ENCODE measurements around the gene ZNF30. TPM values are rescaled to one million over a fixed set of nuclear protein-coding genes. Genes with fewer than 3 reads are reported as not detected.
"Not testable (repeated sequence)": the region's sequence is repeated elsewhere in the genome, so short reads cannot be mapped to it uniquely, and the experiment has no call there.

ZNF30 gene
- total RNA-seq, 3 donors from 2014 or later = 4.7 to 6.1 (median 4.8) TPM

- H3K9me3 Mint-ChIP-seq = peaks cover 27% of the 10 kb centered on the region
- ATAC-seq; H3K27me3 Mint-ChIP-seq (ENCODE audit: low read depth); DNase-seq: not testable (repeated sequence)
- H3K36me3 Mint-ChIP-seq (ENCODE audit: insufficient read depth) = peaks cover 23% of the 10 kb centered on the region
- H3K4me1 Mint-ChIP-seq (ENCODE audit: low read depth) = peaks cover 25% of the 10 kb centered on the region
- H3K4me3 Mint-ChIP-seq = peak overlapping the region; percentile 79
These were observed 38.8 kb downstream of the ZNF30 start for GRCh38 chr19:34965505-34965904.

DNA sequence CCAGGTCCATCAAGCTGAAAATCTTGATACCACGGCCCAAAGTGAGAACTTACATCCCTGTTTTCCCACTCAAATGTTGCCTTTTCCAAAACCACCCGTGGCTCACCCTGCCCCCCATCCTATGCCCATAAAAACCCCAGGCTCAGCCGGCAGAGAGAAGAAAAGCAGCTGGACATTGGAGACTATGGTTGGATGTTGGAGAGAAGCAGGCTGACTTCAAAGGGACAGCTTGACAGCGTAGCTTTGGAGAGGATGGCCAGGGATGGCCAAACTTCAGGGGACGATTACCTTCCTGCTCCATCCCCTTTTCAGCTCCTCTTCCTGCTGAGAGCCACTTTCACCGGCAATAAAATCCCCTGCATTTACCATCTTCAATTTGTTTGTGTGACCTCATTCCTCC is 40.8 kb downstream of the ZNF30 start:
- Mint-ChIP-seq H3K4me1 (ENCODE audit: low read depth) (peaks cover 11% of the 10 kb centered on the region), H3K4me3 (no peak overlapping the region), H3K27me3 (ENCODE audit: low read depth) (no peaks in the 10 kb centered on the region), H3K36me3 (ENCODE audit: insufficient read depth) (peaks cover 4% of the 10 kb centered on the region), H3K9me3 (peaks cover 11% of the 10 kb centered on the region)
- ATAC-seq (no peak), DNase-seq (no peak)

DNA sequence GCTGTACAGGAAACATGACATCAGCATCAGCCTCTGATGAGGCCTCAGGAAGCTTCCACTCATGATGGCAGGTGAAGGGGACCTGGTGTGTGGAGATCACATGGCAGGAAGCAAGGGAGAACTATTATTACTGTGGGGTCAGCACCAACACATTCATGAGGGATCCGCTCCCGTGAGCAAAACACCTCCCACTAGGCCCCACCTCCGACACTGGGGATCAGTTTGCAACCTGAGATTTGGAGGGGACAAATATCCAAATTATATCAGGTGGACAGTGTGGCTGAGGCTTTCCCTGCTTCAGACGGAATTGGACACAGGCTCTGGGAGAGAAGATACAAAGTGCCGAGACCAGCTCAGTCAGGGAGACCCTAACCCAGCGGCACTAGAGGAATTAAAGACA is 43.0 kb downstream of the ZNF30 start:
- no peaks in the 10 kb centered on the region for H3K27me3 Mint-ChIP-seq (ENCODE audit: low read depth)
- peaks cover 4% of the 10 kb centered on the region for H3K9me3 Mint-ChIP-seq
- H3K4me3 Mint-ChIP-seq = no peak overlapping the region
- ATAC-seq (no peak), DNase-seq (no peak)
- peaks cover 14% of the 10 kb centered on the region for H3K4me1 Mint-ChIP-seq (ENCODE audit: low read depth)
- H3K36me3 Mint-ChIP-seq (ENCODE audit: insufficient read depth) = no peaks in the 10 kb centered on the region

GRCh38 chr19:34970185-34970780 is 43.6 kb downstream of the ZNF30 start:
- H3K27me3 Mint-ChIP-seq (ENCODE audit: low read depth); H3K36me3 Mint-ChIP-seq (ENCODE audit: insufficient read depth); H3K9me3 Mint-ChIP-seq; DNase-seq; H3K4me3 Mint-ChIP-seq; ATAC-seq: not testable (repeated sequence)
- H3K4me1 Mint-ChIP-seq (ENCODE audit: low read depth) = peaks cover 19% of the 10 kb centered on the region

DNA sequence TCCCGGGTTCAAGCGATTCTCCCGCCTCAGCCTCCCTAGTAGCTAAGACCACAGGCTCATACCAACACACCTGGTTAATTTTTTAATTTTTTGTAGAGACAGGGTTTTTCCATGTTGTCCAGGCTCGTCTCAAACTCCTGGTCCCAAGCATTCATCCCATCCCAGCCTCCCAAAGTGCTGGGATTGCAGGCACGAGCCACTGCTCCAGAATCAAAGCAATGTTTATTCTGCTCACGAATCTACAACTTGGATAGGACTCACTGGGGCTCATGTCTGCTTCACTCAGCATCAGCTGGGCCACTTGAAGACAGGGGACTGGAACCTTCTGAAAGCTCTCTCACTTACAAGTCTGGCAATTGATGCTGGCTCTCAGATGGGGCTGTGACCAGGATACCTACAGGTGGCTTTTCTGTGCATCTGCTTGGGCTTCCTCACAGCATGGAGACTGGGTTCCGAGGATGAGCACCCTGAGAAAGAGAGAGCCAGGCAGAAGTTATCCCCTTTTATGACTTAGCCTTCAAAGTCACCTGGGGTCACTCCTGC is 45.5 kb downstream of the ZNF30 start:
- Mint-ChIP-seq H3K9me3 (no peaks in the 10 kb centered on the region), H3K36me3 (ENCODE audit: insufficient read depth) (no peaks in the 10 kb centered on the region), H3K4me1 (ENCODE audit: low read depth) (peaks cover 19% of the 10 kb centered on the region), H3K27me3 (ENCODE audit: low read depth) (no peaks in the 10 kb centered on the region), H3K4me3 (no peak overlapping the region)
- ATAC-seq (no peak), DNase-seq (no peak)

DNA sequence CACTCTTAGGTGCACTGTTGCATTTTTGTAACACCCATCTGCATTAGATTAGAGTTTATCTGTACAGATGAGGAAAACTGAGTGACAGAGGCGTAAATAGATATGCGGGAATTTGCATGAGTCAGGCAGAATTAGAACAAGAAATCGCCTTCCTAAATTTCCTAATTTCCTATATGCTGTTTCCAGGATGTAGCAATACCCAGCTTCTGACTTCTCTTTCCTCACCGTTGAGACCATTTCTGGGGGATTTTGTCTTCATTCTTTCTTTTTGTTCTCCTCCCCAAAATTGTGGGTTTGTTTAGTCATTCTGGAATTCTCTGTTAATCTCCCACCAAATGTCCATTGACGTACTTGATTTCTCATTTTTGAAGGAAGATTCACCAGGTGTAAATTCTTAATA is 47.9 kb downstream of the ZNF30 start:
- Mint-ChIP-seq H3K27me3 (ENCODE audit: low read depth) (no peaks in the 10 kb centered on the region), H3K9me3 (no peaks in the 10 kb centered on the region), H3K4me3 (no peak overlapping the region), H3K4me1 (ENCODE audit: low read depth) (peaks cover 19% of the 10 kb centered on the region), H3K36me3 (ENCODE audit: insufficient read depth) (no peaks in the 10 kb centered on the region)
- no peak for DNase-seq
- no peak for ATAC-seq

DNA sequence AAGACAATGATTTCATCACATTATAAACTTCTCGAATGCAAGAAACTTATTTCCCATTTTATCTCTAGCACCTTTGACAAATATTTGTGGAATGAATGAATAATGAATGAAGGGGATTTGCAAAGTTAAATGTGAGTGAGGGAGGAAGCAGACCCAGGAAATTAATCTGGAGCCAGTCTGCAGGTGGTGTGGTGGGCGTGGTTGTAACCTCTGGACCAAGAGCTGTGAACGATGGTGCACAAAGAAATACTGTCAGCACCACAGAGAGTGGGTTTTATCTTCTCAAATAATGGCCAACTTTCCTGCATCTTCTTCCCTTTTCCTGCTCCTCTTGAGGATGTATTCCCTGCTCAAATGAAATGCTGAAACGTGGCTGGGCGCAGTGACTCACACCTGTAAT is 48.4 kb downstream of the ZNF30 start:
- H3K4me3 Mint-ChIP-seq = no peak overlapping the region
- no peaks in the 10 kb centered on the region for H3K27me3 Mint-ChIP-seq (ENCODE audit: low read depth)
- peaks cover 19% of the 10 kb centered on the region for H3K4me1 Mint-ChIP-seq (ENCODE audit: low read depth)
- H3K9me3 Mint-ChIP-seq = no peaks in the 10 kb centered on the region
- no peaks in the 10 kb centered on the region for H3K36me3 Mint-ChIP-seq (ENCODE audit: insufficient read depth)
- ATAC-seq (no peak), DNase-seq (no peak)

DNA sequence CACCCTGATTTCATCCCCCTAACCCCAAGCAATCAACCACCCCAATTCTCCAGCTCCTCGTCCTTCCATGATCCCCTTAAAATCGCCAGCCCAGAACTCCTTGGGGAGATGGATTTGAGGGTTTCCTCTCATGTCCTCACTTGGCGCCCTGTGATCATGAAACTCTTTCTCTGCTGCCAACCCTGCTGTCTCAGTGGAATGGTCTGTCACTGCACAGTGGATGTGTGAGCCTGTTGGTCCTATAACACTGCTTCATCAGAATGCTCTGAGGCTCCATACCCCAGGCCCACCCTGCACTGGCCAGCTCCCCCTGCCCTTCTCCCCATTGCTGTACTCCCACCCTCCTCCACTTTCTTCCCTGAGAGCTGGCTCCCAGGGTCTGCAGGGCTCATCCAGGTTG is 49.9 kb downstream of the ZNF30 start:
- ATAC-seq = no peak
- H3K4me1 Mint-ChIP-seq (ENCODE audit: low read depth) = peaks cover 19% of the 10 kb centered on the region
- no peak for DNase-seq
- H3K4me3 Mint-ChIP-seq = no peak overlapping the region
- no peaks in the 10 kb centered on the region for H3K36me3 Mint-ChIP-seq (ENCODE audit: insufficient read depth)
- H3K9me3 Mint-ChIP-seq = no peaks in the 10 kb centered on the region
- no peaks in the 10 kb centered on the region for H3K27me3 Mint-ChIP-seq (ENCODE audit: low read depth)

GRCh38 chr19:34979819-34980640 is 53.3 kb downstream of the ZNF30 start:
- no peaks in the 10 kb centered on the region for H3K27me3 Mint-ChIP-seq (ENCODE audit: low read depth)
- peaks cover 5% of the 10 kb centered on the region for H3K4me1 Mint-ChIP-seq (ENCODE audit: low read depth)

DNA sequence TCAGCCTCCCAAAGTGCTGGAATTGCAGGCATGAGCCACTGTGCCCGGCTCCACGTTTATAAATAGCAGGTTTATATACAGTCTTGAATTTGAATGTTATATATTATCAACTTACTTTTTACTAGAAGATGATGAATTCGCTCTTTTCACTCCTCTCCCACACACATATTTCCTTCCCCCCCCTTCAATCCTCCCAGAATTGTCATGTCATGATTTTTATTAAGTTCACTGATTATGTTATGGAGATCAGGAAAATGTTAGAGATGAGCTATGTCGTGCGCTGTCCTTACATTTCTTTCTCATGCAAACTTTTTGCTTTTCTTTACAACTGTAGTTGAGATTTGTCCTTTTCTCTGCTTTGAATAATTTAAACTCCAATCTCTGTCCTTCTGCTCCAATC is 55.6 kb downstream of the ZNF30 start:
- peaks cover 11% of the 10 kb centered on the region for H3K4me1 Mint-ChIP-seq (ENCODE audit: low read depth)
- no peaks in the 10 kb centered on the region for H3K9me3 Mint-ChIP-seq
- H3K36me3 Mint-ChIP-seq (ENCODE audit: insufficient read depth) = no peaks in the 10 kb centered on the region
- H3K4me3 Mint-ChIP-seq = no peak overlapping the region
- H3K27me3 Mint-ChIP-seq (ENCODE audit: low read depth) = no peaks in the 10 kb centered on the region
- ATAC-seq (no peak), DNase-seq (no peak)

More at GRCh38 chr19:34979819-34980640, 53.3 kb downstream of the ZNF30 start:
- ATAC-seq (no peak), DNase-seq (no peak)
- H3K36me3 Mint-ChIP-seq (ENCODE audit: insufficient read depth) = no peaks in the 10 kb centered on the region
- no peak overlapping the region for H3K4me3 Mint-ChIP-seq
- no peaks in the 10 kb centered on the region for H3K9me3 Mint-ChIP-seq

- H3K4me1 Mint-ChIP-seq (ENCODE audit: low read depth) = peaks cover 14% of the 10 kb centered on the region
- H3K36me3 Mint-ChIP-seq (ENCODE audit: insufficient read depth) = no peaks in the 10 kb centered on the region
- H3K27me3 Mint-ChIP-seq (ENCODE audit: low read depth) = no peaks in the 10 kb centered on the region
- H3K9me3 Mint-ChIP-seq = no peaks in the 10 kb centered on the region
- H3K4me3 Mint-ChIP-seq = no peak overlapping the region
- DNase-seq (no peak), ATAC-seq (no peak)
These were observed 57.1 kb downstream of the ZNF30 start for GRCh38 chr19:34983786-34984185.

DNA sequence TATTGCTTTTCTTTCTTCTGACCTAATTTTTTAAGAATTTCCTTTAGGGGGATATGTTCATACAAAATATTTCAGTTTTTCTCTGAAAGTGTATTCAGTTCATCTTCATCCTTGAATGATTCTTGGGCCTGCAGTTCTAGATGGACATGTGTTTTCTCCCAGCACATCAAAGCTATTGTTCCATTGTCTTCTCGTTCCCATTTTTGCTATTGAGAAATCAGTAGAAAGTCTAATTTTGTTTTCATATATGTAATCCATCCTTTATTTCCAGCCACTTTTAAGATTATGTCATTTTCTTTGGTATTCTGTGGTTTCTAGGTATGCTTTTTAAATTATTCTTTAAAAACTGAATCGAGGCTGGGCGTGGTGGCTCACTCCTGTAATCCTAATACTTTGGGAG is 57.6 kb downstream of the ZNF30 start:
- Mint-ChIP-seq H3K4me1 (ENCODE audit: low read depth) (peaks cover 18% of the 10 kb centered on the region), H3K27me3 (ENCODE audit: low read depth) (no peaks in the 10 kb centered on the region), H3K4me3 (no peak overlapping the region), H3K9me3 (no peaks in the 10 kb centered on the region), H3K36me3 (ENCODE audit: insufficient read depth) (no peaks in the 10 kb centered on the region)
- no peak for DNase-seq
- no peak for ATAC-seq

DNA sequence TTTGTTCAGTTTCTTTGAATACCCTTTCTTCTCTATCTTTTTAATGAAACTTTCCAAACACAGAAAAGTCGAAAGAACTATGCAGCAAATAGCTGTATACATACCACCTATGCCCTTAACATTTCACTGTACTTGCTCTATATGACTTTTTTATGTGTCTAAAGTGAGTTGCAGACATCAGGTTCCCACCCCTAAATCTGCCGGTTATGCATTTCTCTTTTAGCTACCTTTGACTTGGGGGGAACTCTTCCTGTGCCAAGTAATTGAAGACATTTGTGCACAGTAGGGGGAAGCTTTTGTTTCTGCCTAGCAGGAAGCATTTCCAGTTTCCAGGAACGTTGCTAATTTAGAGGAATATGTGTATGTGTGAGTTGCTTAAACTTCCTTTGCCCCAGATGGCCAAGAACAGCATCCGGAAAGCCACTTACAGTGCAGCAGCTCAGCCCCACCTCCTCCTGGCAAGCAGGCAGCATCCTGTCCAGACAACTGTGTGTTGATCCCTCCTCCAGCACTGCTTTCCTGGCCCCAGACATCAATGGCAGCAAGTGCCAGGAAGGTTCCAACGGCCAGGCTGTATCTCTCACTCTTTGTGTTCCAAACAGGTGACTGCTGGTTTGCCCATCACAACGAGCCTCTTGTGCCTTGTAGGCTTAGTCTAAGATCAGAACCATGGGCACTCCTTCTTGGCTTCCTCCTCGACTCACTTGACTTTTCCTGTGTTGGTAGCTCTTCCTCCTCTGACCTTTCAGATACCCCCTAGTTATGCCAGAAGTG is 58.7 kb downstream of the ZNF30 start:
- no peaks in the 10 kb centered on the region for H3K9me3 Mint-ChIP-seq
- H3K27me3 Mint-ChIP-seq (ENCODE audit: low read depth) = no peaks in the 10 kb centered on the region
- peaks cover 24% of the 10 kb centered on the region for H3K4me1 Mint-ChIP-seq (ENCODE audit: low read depth)
- no peaks in the 10 kb centered on the region for H3K36me3 Mint-ChIP-seq (ENCODE audit: insufficient read depth)
- DNase-seq (no peak), ATAC-seq (peak; percentile 67 to 70)
- peak overlapping the region; percentile 5 for H3K4me3 Mint-ChIP-seq

GRCh38 chr19:34988119-34988518 is 61.4 kb downstream of the ZNF30 start:
- H3K27me3 Mint-ChIP-seq (ENCODE audit: low read depth) = no peaks in the 10 kb centered on the region
- H3K4me3 Mint-ChIP-seq = no peak overlapping the region
- peaks cover 32% of the 10 kb centered on the region for H3K4me1 Mint-ChIP-seq (ENCODE audit: low read depth)

More at GRCh38 chr19:34988119-34988518, 61.4 kb downstream of the ZNF30 start:
- DNase-seq (no peak), ATAC-seq (no peak)
- no peaks in the 10 kb centered on the region for H3K36me3 Mint-ChIP-seq (ENCODE audit: insufficient read depth)
- H3K9me3 Mint-ChIP-seq = no peaks in the 10 kb centered on the region
